Activated T-helper 1 cell treated with anti-CD3 and anti-CD28 coated beads, Interleukin-12 subunit alpha, Interleukin-12 subunit beta, Interleukin-2, Interleukin-4 antibody, amounts not matched to agents 30 ng/mL and 10 ng/mL and 1 ng/mL, durations not matched to agents 14 hours and 24 hours and 36 hours (primary cell): Measurements from ENCODE around the gene DDX43. TPM values are rescaled to one million over a fixed set of nuclear protein-coding genes. Genes with fewer than 3 reads are reported as not detected.
"Not testable (repeated sequence)": the region's sequence is repeated elsewhere in the genome, so short reads cannot be mapped to it uniquely, and the experiment has no call there.

ENCODE experiments used
- DNase-seq: peaks from one replicate; pipeline ENCODE4 v3.0.0; 2021; ENCODE audit warnings: low spot score
- H3K27ac Mint-ChIP-seq: one replicate; pipeline ENCODE4 v1.8.0; 2021; ENCODE audit warnings: mild to moderate bottlenecking, mixed read lengths
- H3K27me3 Mint-ChIP-seq: one replicate; pipeline ENCODE4 v1.8.0; 2022; ENCODE audit warnings: mild to moderate bottlenecking, moderate library complexity, mixed read lengths; ENCODE audit not compliant: insufficient read depth
- H3K36me3 Mint-ChIP-seq: one replicate; pipeline ENCODE4 v1.8.0; 2021; ENCODE audit warnings: low read depth, mixed read lengths
- H3K4me1 Mint-ChIP-seq: one replicate; pipeline ENCODE4 v1.8.0; 2021; ENCODE audit warnings: low read depth, mixed read lengths
- H3K4me3 Mint-ChIP-seq: one replicate; pipeline ENCODE4 v1.8.0; 2021; ENCODE audit warnings: mild to moderate bottlenecking, moderate library complexity, mixed read lengths
- H3K9me3 Mint-ChIP-seq: one replicate; pipeline ENCODE4 v1.8.0; 2021; ENCODE audit warnings: mixed read lengths
- intact Hi-C: fragments of 100-400 bp; cut with micrococcal nuclease; formaldehyde crosslinking; loops from one replicate; pipeline ENCODE4 v1.15.1; 2024
- total RNA-seq: library from RNA; stranded (reverse); gene quantifications from 2 replicates; pipeline ENCODE4 v1.2.3, GENCODE V29; 2022

The DDX43 gene
- total RNA-seq, 1 donor from 2014 or later = 0.44 TPM

- Mint-ChIP-seq H3K4me1 (no peaks in the 10 kb centered on the region), H3K27me3 (peaks cover 6% of the 10 kb centered on the region), H3K36me3 (no peaks in the 10 kb centered on the region), H3K4me3 (no peak within 1 kb of the TSS), H3K27ac (no peak within 1 kb of the TSS), H3K9me3 (peaks cover 4% of the 10 kb centered on the region)
- intact Hi-C loops = no loop called here
- no peak for DNase-seq
Measured at GRCh38 chr6:73369563-73369962, 25.1 kb upstream of the DDX43 start, which contains the start of gene OOEP. OOEP (minus strand) TSS chr6:73369897; CDS start chr6:73369792, 105 bp downstream.

GRCh38 chr6:73371984-73372383 lies 22.6 kb upstream of the DDX43 start:
- no peak for DNase-seq
- Mint-ChIP-seq H3K27ac (no peak overlapping the region), H3K27me3 (peaks cover 6% of the 10 kb centered on the region), H3K9me3 (peaks cover 4% of the 10 kb centered on the region), H3K4me3 (no peak overlapping the region), H3K4me1 (no peaks in the 10 kb centered on the region), H3K36me3 (no peaks in the 10 kb centered on the region)
- intact Hi-C loops = no loop called here

- Mint-ChIP-seq H3K27ac (no peak overlapping the region), H3K36me3 (no peaks in the 10 kb centered on the region), H3K4me1 (no peaks in the 10 kb centered on the region), H3K9me3 (peaks cover 4% of the 10 kb centered on the region), H3K27me3 (peaks cover 6% of the 10 kb centered on the region), H3K4me3 (no peak overlapping the region)
- DNase-seq = no peak
- intact Hi-C loops = no loop called here
Measured at GRCh38 chr6:73372516-73372915, 22.1 kb upstream of the DDX43 start.

GRCh38 chr6:73375216-73375615 lies 19.4 kb upstream of the DDX43 start:
- intact Hi-C loops = no loop called here
- H3K27me3 Mint-ChIP-seq = no peaks in the 10 kb centered on the region
- no peak overlapping the region for H3K27ac Mint-ChIP-seq

GRCh38 chr6:73377225-73377624 lies 17.4 kb upstream of the DDX43 start:
- intact Hi-C loops = no loop called here
- H3K4me1 Mint-ChIP-seq = no peaks in the 10 kb centered on the region

More at GRCh38 chr6:73375216-73375615, 19.4 kb upstream of the DDX43 start:
- no peak overlapping the region for H3K4me3 Mint-ChIP-seq
- peaks cover 4% of the 10 kb centered on the region for H3K9me3 Mint-ChIP-seq
- no peaks in the 10 kb centered on the region for H3K4me1 Mint-ChIP-seq
- no peak for DNase-seq
- H3K36me3 Mint-ChIP-seq = no peaks in the 10 kb centered on the region

GRCh38 chr6:73381531-73381930 lies 13.1 kb upstream of the DDX43 start:
- H3K4me3 Mint-ChIP-seq, intact Hi-C loops, H3K9me3 Mint-ChIP-seq, H3K4me1 Mint-ChIP-seq, H3K27me3 Mint-ChIP-seq, H3K36me3 Mint-ChIP-seq, DNase-seq, H3K27ac Mint-ChIP-seq: not testable (repeated sequence)

More at GRCh38 chr6:73377225-73377624, 17.4 kb upstream of the DDX43 start:
- DNase-seq = no peak
- no peak overlapping the region for H3K4me3 Mint-ChIP-seq
- H3K9me3 Mint-ChIP-seq = peaks cover 4% of the 10 kb centered on the region
- H3K27me3 Mint-ChIP-seq = no peaks in the 10 kb centered on the region
- no peaks in the 10 kb centered on the region for H3K36me3 Mint-ChIP-seq
- H3K27ac Mint-ChIP-seq = no peak overlapping the region

GRCh38 chr6:73382462-73383113 lies 12.0 kb upstream of the DDX43 start:
- intact Hi-C loops = no loop called here
- no peak for DNase-seq
- Mint-ChIP-seq H3K9me3 (no peaks in the 10 kb centered on the region), H3K27me3 (peaks cover 5% of the 10 kb centered on the region), H3K4me3 (no peak overlapping the region), H3K27ac (no peak overlapping the region), H3K4me1 (no peaks in the 10 kb centered on the region), H3K36me3 (no peaks in the 10 kb centered on the region)

GRCh38 chr6:73388433-73388799 lies 6.2 kb upstream of the DDX43 start:
- intact Hi-C loops = loop anchor here (1.0 to 5.0 kb wide), 4 partner anchors 62 to 976 kb away; partner anchors contain the start of gene KCNQ5
- Mint-ChIP-seq H3K4me1 (peaks cover 19% of the 10 kb centered on the region), H3K27me3 (peaks cover 4% of the 10 kb centered on the region), H3K4me3 (peak overlapping the region; percentile 75), H3K36me3 (no peaks in the 10 kb centered on the region), H3K9me3 (no peaks in the 10 kb centered on the region), H3K27ac (peak overlapping the region; percentile 74)
- DNase-seq = no peak

- Mint-ChIP-seq H3K4me3 (peak overlapping the region; percentile 75), H3K4me1 (peaks cover 19% of the 10 kb centered on the region), H3K27me3 (peaks cover 3% of the 10 kb centered on the region), H3K27ac (peak overlapping the region; percentile 74), H3K9me3 (no peaks in the 10 kb centered on the region), H3K36me3 (no peaks in the 10 kb centered on the region)
- DNase-seq = peak; percentile 51
- intact Hi-C loops = loop anchor here (1.0 to 5.0 kb wide), 4 partner anchors 62 to 977 kb away; partner anchors contain the start of gene KCNQ5
Measured at GRCh38 chr6:73388800-73389512, 5.7 kb upstream of the DDX43 start.

GRCh38 chr6:73389854-73390253 lies 4.8 kb upstream of the DDX43 start:
- Mint-ChIP-seq H3K4me1 (peaks cover 19% of the 10 kb centered on the region), H3K27me3 (no peaks in the 10 kb centered on the region), H3K27ac (no peak overlapping the region), H3K9me3 (no peaks in the 10 kb centered on the region), H3K36me3 (no peaks in the 10 kb centered on the region), H3K4me3 (no peak overlapping the region)
- intact Hi-C loops = loop anchor here (2.0 to 5.0 kb wide), 2 partner anchors 61 to 768 kb away; partner anchors contain the start of gene KCNQ5
- no peak for DNase-seq

- no peak for DNase-seq
- Mint-ChIP-seq H3K27me3 (no peaks in the 10 kb centered on the region), H3K27ac (peak overlapping the region; percentile 49), H3K36me3 (peaks cover 3% of the 10 kb centered on the region), H3K9me3 (no peaks in the 10 kb centered on the region), H3K4me1 (peaks cover 19% of the 10 kb centered on the region), H3K4me3 (peak overlapping the region; percentile 22)
- intact Hi-C loops = no loop called here
Measured at GRCh38 chr6:73391675-73392074, 3.0 kb upstream of the DDX43 start.

GRCh38 chr6:73392188-73392587 lies 2.4 kb upstream of the DDX43 start:
- intact Hi-C loops = not testable (repeated sequence)

GRCh38 chr6:73393278-73393677 lies 1.4 kb upstream of the DDX43 start:
- intact Hi-C loops = no loop called here

More at GRCh38 chr6:73392188-73392587, 2.4 kb upstream of the DDX43 start:
- DNase-seq, H3K27ac Mint-ChIP-seq, H3K27me3 Mint-ChIP-seq, H3K9me3 Mint-ChIP-seq, H3K36me3 Mint-ChIP-seq: not testable (repeated sequence)
- H3K4me3 Mint-ChIP-seq = peak overlapping the region; percentile 22
- H3K4me1 Mint-ChIP-seq = peaks cover 19% of the 10 kb centered on the region

More at GRCh38 chr6:73393278-73393677, 1.4 kb upstream of the DDX43 start:
- Mint-ChIP-seq H3K27ac (no peak overlapping the region), H3K36me3 (peaks cover 3% of the 10 kb centered on the region), H3K4me1 (peaks cover 19% of the 10 kb centered on the region), H3K27me3 (no peaks in the 10 kb centered on the region), H3K9me3 (no peaks in the 10 kb centered on the region), H3K4me3 (no peak overlapping the region)
- DNase-seq = no peak
